MM.1S (cell line): ENCODE data around the gene TRIM38.

ENCODE experiments used
- EZH2 ChIP-seq: fragments of 300-600 bp; sonication (generic); optimal IDR thresholded peaks from 2 replicates; pipeline ENCODE3; 2017; ENCODE audit warnings: low read depth, mild to moderate bottlenecking, antibody characterized with exemption, low read length, mixed read lengths
- EZH2phosphoT487 ChIP-seq: fragments of 300-600 bp; sonication (generic); IDR thresholded peaks from 2 replicates; pipeline ENCODE4 v1.6.1; 2018; ENCODE audit warnings: antibody characterized with exemption, low read length
- TF ChIP-seq, protein P1 (sequence below): fragments of 300-600 bp; sonication (generic); IDR thresholded peaks from 2 replicates; pipeline ENCODE4 v1.5.1; 2016; ENCODE audit warnings: antibody characterized with exemption, low read length, mixed read lengths

DNA sequence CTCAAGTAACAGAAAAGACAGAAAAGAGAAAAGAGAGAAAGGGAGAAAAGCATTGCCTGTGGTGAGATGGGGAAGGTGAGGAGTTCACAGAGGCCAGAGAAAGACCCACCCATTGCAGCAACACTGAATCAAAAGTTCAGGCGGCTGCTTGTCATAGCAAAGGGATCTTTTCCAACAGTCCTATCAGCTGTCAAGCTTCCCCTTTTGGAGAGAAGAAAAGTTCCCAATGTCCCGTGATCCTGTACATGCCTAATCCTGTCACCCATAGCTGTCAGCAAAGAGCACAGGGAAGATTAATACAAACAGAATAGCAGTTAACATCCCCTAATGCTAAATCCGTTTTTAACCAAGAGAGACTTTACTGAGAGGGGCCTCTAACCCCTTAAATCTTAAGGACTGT is 8.9 kb upstream of the TRIM38 start:
- TF ChIP-seq, protein P1, sequence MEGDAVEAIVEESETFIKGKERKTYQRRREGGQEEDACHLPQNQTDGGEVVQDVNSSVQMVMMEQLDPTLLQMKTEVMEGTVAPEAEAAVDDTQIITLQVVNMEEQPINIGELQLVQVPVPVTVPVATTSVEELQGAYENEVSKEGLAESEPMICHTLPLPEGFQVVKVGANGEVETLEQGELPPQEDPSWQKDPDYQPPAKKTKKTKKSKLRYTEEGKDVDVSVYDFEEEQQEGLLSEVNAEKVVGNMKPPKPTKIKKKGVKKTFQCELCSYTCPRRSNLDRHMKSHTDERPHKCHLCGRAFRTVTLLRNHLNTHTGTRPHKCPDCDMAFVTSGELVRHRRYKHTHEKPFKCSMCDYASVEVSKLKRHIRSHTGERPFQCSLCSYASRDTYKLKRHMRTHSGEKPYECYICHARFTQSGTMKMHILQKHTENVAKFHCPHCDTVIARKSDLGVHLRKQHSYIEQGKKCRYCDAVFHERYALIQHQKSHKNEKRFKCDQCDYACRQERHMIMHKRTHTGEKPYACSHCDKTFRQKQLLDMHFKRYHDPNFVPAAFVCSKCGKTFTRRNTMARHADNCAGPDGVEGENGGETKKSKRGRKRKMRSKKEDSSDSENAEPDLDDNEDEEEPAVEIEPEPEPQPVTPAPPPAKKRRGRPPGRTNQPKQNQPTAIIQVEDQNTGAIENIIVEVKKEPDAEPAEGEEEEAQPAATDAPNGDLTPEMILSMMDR: no peak
- no peak for TF ChIP-seq EZH2
- no peak for TF ChIP-seq EZH2phosphoT487
